ENCODE measurements around the gene CLNK.

DNA sequence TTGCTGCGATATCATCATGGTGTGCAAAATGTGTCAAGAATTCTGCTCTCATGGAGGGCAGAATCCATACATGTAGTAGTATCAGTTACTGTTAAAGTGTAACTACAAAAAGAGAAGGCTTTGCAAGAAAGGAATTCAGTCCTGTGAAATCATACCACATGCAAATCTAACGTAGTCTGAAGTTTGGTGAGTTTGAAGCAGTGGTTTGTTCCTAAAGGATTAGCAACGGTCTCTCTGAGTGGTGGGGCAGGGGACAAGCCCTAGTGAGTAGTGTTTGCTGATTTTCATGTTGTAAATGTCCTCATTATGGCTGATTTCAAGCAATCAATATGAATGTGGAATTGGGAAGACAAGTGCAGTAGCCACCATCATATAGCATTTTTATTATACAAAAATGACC is 47.1 kb upstream of the CLNK start:
- TF ChIP-seq, protein P1, sequence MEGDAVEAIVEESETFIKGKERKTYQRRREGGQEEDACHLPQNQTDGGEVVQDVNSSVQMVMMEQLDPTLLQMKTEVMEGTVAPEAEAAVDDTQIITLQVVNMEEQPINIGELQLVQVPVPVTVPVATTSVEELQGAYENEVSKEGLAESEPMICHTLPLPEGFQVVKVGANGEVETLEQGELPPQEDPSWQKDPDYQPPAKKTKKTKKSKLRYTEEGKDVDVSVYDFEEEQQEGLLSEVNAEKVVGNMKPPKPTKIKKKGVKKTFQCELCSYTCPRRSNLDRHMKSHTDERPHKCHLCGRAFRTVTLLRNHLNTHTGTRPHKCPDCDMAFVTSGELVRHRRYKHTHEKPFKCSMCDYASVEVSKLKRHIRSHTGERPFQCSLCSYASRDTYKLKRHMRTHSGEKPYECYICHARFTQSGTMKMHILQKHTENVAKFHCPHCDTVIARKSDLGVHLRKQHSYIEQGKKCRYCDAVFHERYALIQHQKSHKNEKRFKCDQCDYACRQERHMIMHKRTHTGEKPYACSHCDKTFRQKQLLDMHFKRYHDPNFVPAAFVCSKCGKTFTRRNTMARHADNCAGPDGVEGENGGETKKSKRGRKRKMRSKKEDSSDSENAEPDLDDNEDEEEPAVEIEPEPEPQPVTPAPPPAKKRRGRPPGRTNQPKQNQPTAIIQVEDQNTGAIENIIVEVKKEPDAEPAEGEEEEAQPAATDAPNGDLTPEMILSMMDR (IDR thresholded peaks at IDR 0.05): no peak
- TF ChIP-seq EZH2 (IDR thresholded peaks at IDR 0.05; ENCODE audit: borderline replicate concordance, insufficient read depth, low read depth, low read length, poor library complexity, severe bottlenecking): no peak

Measured in B cell (primary cell).